Caco-2 (cell line): ENCODE data around the gene PPFIA1. TPM values are rescaled to one million over a fixed set of nuclear protein-coding genes. Genes with fewer than 3 reads are reported as not detected.
A peak's percentile ranks its signal among the peaks of the same experiment; 100 is the strongest.
"Not testable (repeated sequence)": the region's sequence is repeated elsewhere in the genome, so short reads cannot be mapped to it uniquely, and the experiment has no call there.

ENCODE experiments used
- BruUV-seq: library from RNA; stranded (reverse); fragments of 400-500 nt; replicated peaks from 2 replicates; lab custom pipeline; 2021; lab: Mats Ljungman, UMichigan
- CTCF ChIA-PET: fragments of 300-600 bp; sonication (Branson Sonifier 250); formaldehyde crosslinking; loops from one replicate; lab custom pipeline; 2022; ENCODE audit warnings: antibody characterized with exemption; lab: Charles Lee
- POLR2A ChIA-PET: fragments of 300-600 bp; sonication (Branson Sonifier 250); formaldehyde crosslinking; loops from one replicate; lab custom pipeline; 2022; ENCODE audit warnings: antibody characterized with exemption; lab: Charles Lee
- DNase-seq, 2 experiments: peaks; one replicate each; pipeline versions ENCODE4 v3.0.0 to v3.0.0-alpha.2; 2020 to 2022
- H3K27me3 ChIP-seq: replicated peaks from 2 replicates; pipeline ENCODE4 v1.6.0; 2011; ENCODE audit warnings: low read length; ENCODE audit not compliant: control insufficient read depth, insufficient read depth
- H3K36me3 ChIP-seq: 2 replicates; pipeline ENCODE4 v1.5.1; 2011; ENCODE audit warnings: low read length; ENCODE audit not compliant: control insufficient read depth, insufficient read depth
- H3K4me1 ChIP-seq: fragments of 250-450 bp; sonication (Bioruptor Pico); 2 replicates; pipeline ENCODE4 v1.5.1; 2020; ENCODE audit warnings: mild to moderate bottlenecking
- H3K4me3 ChIP-seq: 2 replicates; pipeline ENCODE4 v1.5.1; 2011; ENCODE audit warnings: low read depth, mild to moderate bottlenecking, control low read depth, low read length
- H3K9me3 ChIP-seq: fragments of 250-450 bp; sonication (Bioruptor Pico); 2 replicates; pipeline ENCODE4 v1.5.1; 2020; ENCODE audit warnings: mild to moderate bottlenecking, moderate library complexity
- H3K27ac Mint-ChIP-seq: one replicate; pipeline ENCODE4 v1.8.0; 2022; ENCODE audit warnings: mixed read lengths; ENCODE audit not compliant: unreplicated experiment
- H3K27me3 Mint-ChIP-seq: one replicate; pipeline ENCODE4 v1.8.0; 2022; ENCODE audit warnings: mixed read lengths; ENCODE audit not compliant: insufficient read depth, unreplicated experiment
- H3K36me3 Mint-ChIP-seq: one replicate; pipeline ENCODE4 v1.8.0; 2022; ENCODE audit warnings: mild to moderate bottlenecking, mixed read lengths; ENCODE audit not compliant: insufficient read depth, unreplicated experiment
- H3K4me1 Mint-ChIP-seq: one replicate; pipeline ENCODE4 v1.8.0; 2022; ENCODE audit warnings: low read depth, mixed read lengths; ENCODE audit not compliant: unreplicated experiment
- H3K4me3 Mint-ChIP-seq: one replicate; pipeline ENCODE4 v1.8.0; 2022; ENCODE audit warnings: mild to moderate bottlenecking, moderate library complexity, mixed read lengths; ENCODE audit not compliant: unreplicated experiment
- H3K9me3 Mint-ChIP-seq: one replicate; pipeline ENCODE4 v1.8.0; 2022; ENCODE audit warnings: mixed read lengths; ENCODE audit not compliant: unreplicated experiment
- CTCF ChIP-seq, 2 experiments: fragments of 200-600 bp in 1 of 2; IDR thresholded peaks; 1 replicate in 1 of 2; 2 replicates in 1 of 2; pipeline versions ENCODE4 v1.5.1 to v1.8.0; 2011 to 2022; ENCODE audit warnings: antibody characterized with exemption in 1 of 2, control low read depth in 1 of 2, inconsistent platforms in 1 of 2, low read depth in 1 of 2, low read length in 1 of 2, mild to moderate bottlenecking in 1 of 2, moderate library complexity in 1 of 2; ENCODE audit not compliant: insufficient read depth in 1 of 2, severe bottlenecking in 1 of 2, unreplicated experiment in 1 of 2
- intact Hi-C: fragments of 100-400 bp; cut with micrococcal nuclease; formaldehyde crosslinking; loops from one replicate; pipeline ENCODE4 v1.10.0; 2022; ENCODE audit not compliant: unreplicated experiment
- total RNA-seq: library from RNA; stranded (reverse); gene quantifications from 2 replicates; pipeline ENCODE4 v1.2.3, GENCODE V29; 2022

PPFIA1 gene
- total RNA-seq, 1 experiment from 2014 or later: 148 TPM

- Mint-ChIP-seq H3K9me3 (no peaks in the 10 kb centered on the region), H3K4me3 (no peak overlapping the region), H3K27me3 (no peaks in the 10 kb centered on the region), H3K27ac (no peak overlapping the region), H3K36me3 (no peaks in the 10 kb centered on the region), H3K4me1 (peaks cover 26% of the 10 kb centered on the region)
- BruUV-seq: no TSS peak
- intact Hi-C loops: no loop called here
- Histone ChIP-seq H3K4me1 (no peaks in the 10 kb centered on the region), H3K9me3 (no peaks in the 10 kb centered on the region), H3K36me3 (no peaks in the 10 kb centered on the region), H3K4me3 (no peak overlapping the region), H3K27me3 (no peaks in the 10 kb centered on the region)
- TF ChIP-seq CTCF (IDR thresholded peaks at IDR 0.05; ENCODE audit: insufficient read depth in 1 of 2, low read depth in 1 of 2, low read length in 1 of 2, severe bottlenecking in 1 of 2, unreplicated experiment in 1 of 2): no peak
- POLR2A ChIA-PET: no interaction called here
- CTCF ChIA-PET: no interaction called here
- DNase-seq: no peak
These were observed 17.6 kb upstream of the PPFIA1 start for GRCh38 chr11:70252844-70253243.

GRCh38 chr11:70255477-70256116 lies 14.9 kb upstream of the PPFIA1 start:
- Histone ChIP-seq H3K36me3 (no peaks in the 10 kb centered on the region), H3K27me3 (no peaks in the 10 kb centered on the region), H3K4me1 (peaks cover 4% of the 10 kb centered on the region), H3K9me3 (no peaks in the 10 kb centered on the region), H3K4me3 (no peak overlapping the region)
- no peaks in the 10 kb centered on the region for H3K27me3 Mint-ChIP-seq
- no peak for TF ChIP-seq CTCF (IDR thresholded peaks at IDR 0.05; ENCODE audit: insufficient read depth in 1 of 2, low read depth in 1 of 2, low read length in 1 of 2, severe bottlenecking in 1 of 2, unreplicated experiment in 1 of 2)
- H3K9me3 Mint-ChIP-seq: no peaks in the 10 kb centered on the region
- peak overlapping the region; percentile 7 for H3K27ac Mint-ChIP-seq
- H3K4me3 Mint-ChIP-seq: no peak overlapping the region
- ChIA-PET POLR2A (no interaction called here), CTCF (no interaction called here)
- peaks cover 24% of the 10 kb centered on the region for H3K4me1 Mint-ChIP-seq
- no peaks in the 10 kb centered on the region for H3K36me3 Mint-ChIP-seq
- no TSS peak for BruUV-seq
- intact Hi-C loops: no loop called here
- no peak for DNase-seq

GRCh38 chr11:70259077-70259476 lies 11.4 kb upstream of the PPFIA1 start:
- H3K4me3 Mint-ChIP-seq, H3K4me3 ChIP-seq, H3K36me3 Mint-ChIP-seq, CTCF ChIA-PET, BruUV-seq, POLR2A ChIA-PET, H3K9me3 Mint-ChIP-seq, H3K27me3 ChIP-seq, H3K36me3 ChIP-seq, H3K27me3 Mint-ChIP-seq, H3K9me3 ChIP-seq, intact Hi-C loops, DNase-seq, H3K27ac Mint-ChIP-seq: not testable (repeated sequence)
- H3K4me1 Mint-ChIP-seq: peaks cover 15% of the 10 kb centered on the region
- H3K4me1 ChIP-seq: peaks cover 11% of the 10 kb centered on the region
